ENCODE results near the gene LRRC8C. TPM values are rescaled to one million over a fixed set of nuclear protein-coding genes. Genes with fewer than 3 reads are reported as not detected.

The LRRC8C gene
- total RNA-seq, 1 donor, result 10.8 TPM

- DNase-seq (ENCODE audit: low read depth), result peak; percentile 57
- TF ChIP-seq, protein P1, sequence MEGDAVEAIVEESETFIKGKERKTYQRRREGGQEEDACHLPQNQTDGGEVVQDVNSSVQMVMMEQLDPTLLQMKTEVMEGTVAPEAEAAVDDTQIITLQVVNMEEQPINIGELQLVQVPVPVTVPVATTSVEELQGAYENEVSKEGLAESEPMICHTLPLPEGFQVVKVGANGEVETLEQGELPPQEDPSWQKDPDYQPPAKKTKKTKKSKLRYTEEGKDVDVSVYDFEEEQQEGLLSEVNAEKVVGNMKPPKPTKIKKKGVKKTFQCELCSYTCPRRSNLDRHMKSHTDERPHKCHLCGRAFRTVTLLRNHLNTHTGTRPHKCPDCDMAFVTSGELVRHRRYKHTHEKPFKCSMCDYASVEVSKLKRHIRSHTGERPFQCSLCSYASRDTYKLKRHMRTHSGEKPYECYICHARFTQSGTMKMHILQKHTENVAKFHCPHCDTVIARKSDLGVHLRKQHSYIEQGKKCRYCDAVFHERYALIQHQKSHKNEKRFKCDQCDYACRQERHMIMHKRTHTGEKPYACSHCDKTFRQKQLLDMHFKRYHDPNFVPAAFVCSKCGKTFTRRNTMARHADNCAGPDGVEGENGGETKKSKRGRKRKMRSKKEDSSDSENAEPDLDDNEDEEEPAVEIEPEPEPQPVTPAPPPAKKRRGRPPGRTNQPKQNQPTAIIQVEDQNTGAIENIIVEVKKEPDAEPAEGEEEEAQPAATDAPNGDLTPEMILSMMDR (IDR thresholded peaks at IDR 0.05; ENCODE audit: insufficient read depth, low read depth, low read length), result no peak
- peak overlapping the region; percentile 82 for H3K4me3 ChIP-seq (ENCODE audit: low read depth, low read length)
Observed at GRCh38 chr1:89633248-89633799, 404 bp downstream of the LRRC8C start.

DNA sequence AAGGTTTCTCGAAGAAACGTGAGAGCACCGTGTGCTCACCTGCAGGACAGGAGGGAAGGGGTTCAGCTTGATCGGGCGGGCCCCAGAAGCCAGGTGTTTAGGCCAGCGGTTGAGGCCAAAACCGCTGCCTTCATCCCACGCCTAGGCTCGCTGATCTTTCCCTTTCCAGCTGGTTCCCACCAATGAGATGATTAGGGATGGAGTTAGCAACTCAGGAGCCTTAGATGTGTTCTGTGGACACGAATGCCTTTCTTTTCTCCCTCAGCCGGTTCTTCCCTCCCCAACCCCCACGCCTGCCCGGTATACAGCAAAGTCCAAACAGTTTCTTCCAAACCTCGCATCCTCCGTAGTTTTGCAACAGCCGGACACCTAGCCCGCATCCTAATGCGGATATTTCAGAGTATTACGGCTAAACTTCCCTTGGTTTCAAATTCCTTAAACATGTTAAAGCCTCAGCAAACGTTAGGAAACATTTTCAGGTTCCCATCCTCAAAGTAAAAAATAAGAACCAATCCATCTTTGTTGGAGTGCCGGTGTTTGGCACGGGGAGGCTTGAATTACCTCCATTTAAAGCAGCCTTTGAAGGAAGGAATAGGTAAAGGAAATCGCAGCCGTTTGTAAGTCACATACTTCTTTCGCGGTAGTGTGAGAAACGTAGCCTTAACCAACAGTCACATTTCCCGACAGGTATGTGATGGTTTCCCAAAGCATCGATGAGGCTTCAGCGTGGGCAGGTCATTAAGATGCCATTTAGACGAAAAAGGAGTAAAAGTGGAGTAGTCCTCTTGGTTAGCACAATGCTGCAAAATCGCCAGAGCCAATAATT is 1.1 kb downstream of the LRRC8C start:
- peak overlapping the region; percentile 82 for H3K4me3 ChIP-seq (ENCODE audit: low read depth, low read length)
- peak; percentile 43 for DNase-seq (ENCODE audit: low read depth)
- TF ChIP-seq, protein P1 (IDR thresholded peaks at IDR 0.05; ENCODE audit: insufficient read depth, low read depth, low read length), result no peak

GRCh38 chr1:89635825-89636815 is 3.2 kb downstream of the LRRC8C start:
- peak; percentile 61 for DNase-seq (ENCODE audit: low read depth)
- H3K4me3 ChIP-seq (ENCODE audit: low read depth, low read length), result no peak overlapping the region
- TF ChIP-seq, protein P1 (IDR thresholded peaks at IDR 0.05; ENCODE audit: insufficient read depth, low read depth, low read length), result no peak

DNA sequence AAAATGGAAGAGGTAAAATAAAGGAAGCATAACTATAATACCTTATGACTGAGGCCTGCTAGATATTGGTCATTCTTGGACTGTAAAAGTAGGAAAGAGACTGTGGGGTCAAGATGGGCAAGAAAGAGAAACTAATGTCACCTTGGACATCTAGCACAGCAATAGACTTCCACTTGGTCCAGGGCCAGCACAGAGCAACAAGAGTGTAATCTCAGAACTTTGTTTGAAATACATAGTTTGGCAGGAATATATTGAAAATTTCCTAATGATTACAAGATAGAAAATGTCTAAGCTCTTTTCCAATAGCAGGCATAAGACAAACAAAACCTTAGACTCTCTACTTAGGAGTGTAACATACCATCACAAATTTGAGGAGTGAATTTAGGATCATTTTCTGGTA is 4.6 kb downstream of the LRRC8C start:
- no peak for DNase-seq (ENCODE audit: low read depth)
- TF ChIP-seq, protein P1 (IDR thresholded peaks at IDR 0.05; ENCODE audit: insufficient read depth, low read depth, low read length), result no peak
- H3K4me3 ChIP-seq (ENCODE audit: low read depth, low read length), result no peak overlapping the region

- H3K4me3 ChIP-seq (ENCODE audit: low read depth, low read length), result no peak overlapping the region
- no peak for DNase-seq (ENCODE audit: low read depth)
- TF ChIP-seq, protein P1 (IDR thresholded peaks at IDR 0.05; ENCODE audit: insufficient read depth, low read depth, low read length), result no peak
Observed at GRCh38 chr1:89640440-89640839, 7.5 kb downstream of the LRRC8C start.

DNA sequence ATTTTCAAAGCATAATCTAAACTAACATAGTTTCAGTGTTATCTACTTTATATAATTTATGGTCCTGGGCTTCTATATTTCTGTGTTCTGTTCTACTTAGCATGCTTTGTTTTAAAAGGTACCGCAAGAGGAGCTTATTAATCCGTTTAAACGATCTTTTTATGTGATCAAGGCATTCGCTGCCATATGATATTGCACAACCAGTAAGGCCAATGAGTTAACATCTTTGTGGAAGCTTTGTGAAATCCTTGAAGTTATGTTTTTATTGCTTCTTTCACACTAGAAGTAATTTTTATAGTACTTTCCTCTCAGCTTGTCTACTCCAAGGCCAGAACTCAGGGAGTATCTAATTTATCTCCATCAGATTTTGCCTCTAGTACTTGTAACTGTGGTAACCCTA is 8.9 kb downstream of the LRRC8C start:
- peak; percentile 90 for DNase-seq (ENCODE audit: low read depth)
- TF ChIP-seq, protein P1 (IDR thresholded peaks at IDR 0.05; ENCODE audit: insufficient read depth, low read depth, low read length), result no peak
- H3K4me3 ChIP-seq (ENCODE audit: low read depth, low read length), result no peak overlapping the region

All from fibroblast of villous mesenchyme (primary cell).